Stimulated activated CD8-positive, alpha-beta memory T cell treated with anti-CD3 and anti-CD28 coated beads, Interleukin-15, amount 100 ng/mL, for 48 hours (primary cell): ENCODE results near the gene PGM2L1.
"Not testable (repeated sequence)": the region's sequence is repeated elsewhere in the genome, so short reads cannot be mapped to it uniquely, and the experiment has no call there.

ENCODE experiments used
- DNase-seq, 2 donors: peaks; one replicate each; pipeline ENCODE4 v3.0.0-alpha.2; 2020; ENCODE audit warnings: low read depth in 2 of 2

The PGM2L1 gene

DNA sequence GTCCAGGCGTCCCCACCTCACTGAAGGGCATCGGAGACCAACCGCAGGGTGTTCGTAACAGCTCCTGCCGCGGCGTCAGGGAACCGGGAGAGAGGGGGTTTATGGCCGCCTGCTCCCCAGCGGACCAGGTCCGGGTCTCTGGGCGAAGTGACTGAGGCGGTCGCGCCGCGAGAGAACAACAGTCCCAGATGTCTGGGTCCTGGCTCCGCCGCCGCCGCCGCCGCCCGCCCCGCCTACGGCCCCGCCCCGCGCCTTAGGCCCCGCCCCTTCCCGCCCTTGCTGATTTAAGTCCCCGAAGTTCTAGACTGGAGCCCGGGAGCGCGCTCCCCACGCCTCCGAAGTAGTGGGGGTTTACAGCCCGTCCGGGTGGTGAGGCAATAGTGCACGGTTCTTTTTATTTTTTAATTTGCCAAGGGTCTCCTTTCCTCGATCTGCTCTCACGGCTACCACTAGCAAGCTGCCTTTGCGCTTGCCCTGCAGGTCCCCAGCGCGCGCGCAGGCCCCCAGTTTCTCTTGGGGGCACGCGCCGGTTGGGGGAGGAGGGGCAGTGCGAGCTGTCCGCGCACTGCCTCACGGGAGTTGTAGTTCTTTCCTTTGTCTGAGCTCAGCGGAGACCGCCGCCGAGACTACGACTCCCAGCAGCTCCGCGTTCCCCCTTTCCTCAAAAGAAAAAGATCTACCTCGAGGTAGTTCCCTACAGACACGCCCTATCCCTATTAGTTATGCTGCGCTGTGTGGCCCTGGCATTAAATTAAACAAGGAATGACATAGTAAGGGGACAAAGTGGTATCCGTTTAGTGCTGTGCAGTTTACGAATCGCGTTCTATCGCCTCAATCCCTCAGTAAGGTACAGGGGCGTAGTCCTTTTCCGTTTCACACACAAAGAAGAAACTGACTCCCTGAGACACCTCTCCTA, at the start of gene PGM2L1:
Gene PGM2L1, minus strand, starts transcription at position 190 of the 916 bp plus-strand sequence. CDS start 272 bp downstream, outside the sequence.
- peak; percentile 87 to 91 for DNase-seq

DNA sequence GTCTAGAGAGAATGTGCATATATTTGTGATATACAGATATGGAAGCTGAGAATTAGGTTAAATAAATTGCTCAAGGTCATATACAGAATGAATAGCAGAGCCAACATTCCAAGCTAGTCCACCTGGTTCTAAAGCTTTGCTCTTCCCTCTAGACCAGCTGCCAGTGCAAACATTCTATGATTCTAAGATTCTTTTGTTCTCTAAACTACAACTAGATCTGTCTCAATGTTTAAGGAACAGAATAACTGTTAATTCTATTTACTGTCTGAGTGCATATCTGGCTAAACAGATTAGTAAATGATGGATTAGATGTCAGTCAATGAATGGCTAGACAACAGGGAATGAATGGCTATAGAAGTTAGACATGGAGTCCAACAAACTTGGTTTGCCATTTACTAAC, 49.5 kb upstream of the PGM2L1 start:
- no peak for DNase-seq

DNA sequence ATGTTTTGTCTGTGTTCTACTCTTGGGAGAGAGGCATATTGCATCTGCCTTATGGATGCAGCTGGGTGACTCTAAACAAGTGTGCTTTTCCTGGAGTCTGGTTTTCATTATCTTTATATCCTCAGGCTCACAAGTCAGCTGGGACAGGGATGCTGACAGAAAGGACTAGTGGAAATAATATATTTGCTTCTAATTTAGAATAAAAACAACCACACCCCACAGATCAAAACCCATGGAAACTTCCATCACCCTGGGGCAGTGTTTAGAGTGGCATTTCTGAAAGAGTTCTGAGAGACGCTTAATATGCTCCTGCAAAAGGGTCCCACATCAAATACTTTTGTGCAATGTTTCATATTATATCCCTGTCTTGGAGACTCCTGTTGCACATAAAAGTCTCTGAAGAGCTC, 48.3 kb upstream of the PGM2L1 start:
- no peak for DNase-seq

- no peak for DNase-seq
These were observed 46.1 kb upstream of the PGM2L1 start for GRCh38 chr11:74444173-74444826.

DNA sequence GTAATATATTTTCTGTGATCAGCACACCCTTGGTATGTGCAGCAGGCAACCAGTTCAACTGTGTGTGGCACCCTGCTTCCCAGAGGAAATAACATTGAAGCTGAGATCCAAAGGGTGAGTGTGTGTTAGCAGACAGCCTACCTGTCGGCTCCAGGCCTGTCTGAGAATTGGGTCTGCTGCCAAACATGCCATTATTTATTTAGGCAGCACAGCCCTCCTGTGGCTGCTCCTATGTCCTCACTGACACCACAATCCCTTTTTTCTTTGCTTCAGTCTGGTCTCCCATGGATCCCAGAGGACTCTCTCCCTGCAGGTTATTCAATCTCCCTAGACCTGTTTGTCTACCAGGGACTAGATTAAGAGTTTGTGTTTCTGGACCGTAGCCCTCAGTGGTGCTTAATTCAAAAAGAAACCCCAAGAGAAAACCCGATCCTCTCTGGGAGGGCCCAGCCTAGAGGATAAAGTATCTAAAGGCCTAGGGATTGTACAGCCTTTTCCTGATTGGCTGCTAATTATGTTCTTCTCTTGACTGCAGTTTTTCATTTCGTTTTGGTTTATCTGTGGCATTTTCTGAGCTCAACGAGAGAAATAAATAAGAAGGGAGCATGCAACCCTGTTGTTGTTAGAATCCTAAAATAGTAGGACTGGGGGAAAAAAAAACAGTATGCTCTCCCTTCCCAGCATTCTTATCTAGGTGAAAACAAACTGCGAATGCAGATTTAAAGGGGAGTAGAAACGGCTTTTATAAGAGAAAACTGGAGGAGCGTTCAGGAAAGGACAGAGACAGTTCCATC, 45.0 kb upstream of the PGM2L1 start:
- DNase-seq = no peak

GRCh38 chr11:74442636-74443035, 44.4 kb upstream of the PGM2L1 start:
- no peak for DNase-seq

GRCh38 chr11:74438681-74439080, 40.4 kb upstream of the PGM2L1 start:
- no peak for DNase-seq

DNA sequence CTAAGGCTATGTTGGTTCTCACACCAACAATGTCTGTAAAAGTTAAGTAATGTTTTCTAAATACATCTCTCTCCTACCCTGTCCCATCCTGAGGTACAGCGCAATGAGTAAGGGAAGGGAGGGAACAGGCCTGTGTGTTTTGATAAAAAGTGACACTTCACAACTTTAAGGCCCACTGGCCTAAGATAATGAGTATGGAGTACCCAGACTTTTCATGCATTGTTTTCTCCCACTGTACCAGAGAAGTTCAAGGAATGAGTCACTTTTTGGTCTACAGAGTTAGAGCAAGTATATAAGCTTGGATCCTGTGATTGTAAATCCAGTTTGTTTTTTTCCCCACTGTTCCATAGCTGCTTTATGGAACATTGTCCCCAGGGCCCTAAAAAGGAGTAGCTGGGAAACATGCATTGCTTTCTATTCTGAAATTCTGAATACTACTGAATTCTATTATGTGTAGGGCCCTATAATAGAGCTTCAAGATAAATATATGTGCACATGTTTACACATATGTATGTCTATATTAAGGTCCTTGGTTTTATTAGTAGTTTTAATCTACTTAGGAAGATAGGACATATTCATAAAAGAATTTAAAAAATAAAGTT, 39.3 kb upstream of the PGM2L1 start:
- no peak for DNase-seq

DNA sequence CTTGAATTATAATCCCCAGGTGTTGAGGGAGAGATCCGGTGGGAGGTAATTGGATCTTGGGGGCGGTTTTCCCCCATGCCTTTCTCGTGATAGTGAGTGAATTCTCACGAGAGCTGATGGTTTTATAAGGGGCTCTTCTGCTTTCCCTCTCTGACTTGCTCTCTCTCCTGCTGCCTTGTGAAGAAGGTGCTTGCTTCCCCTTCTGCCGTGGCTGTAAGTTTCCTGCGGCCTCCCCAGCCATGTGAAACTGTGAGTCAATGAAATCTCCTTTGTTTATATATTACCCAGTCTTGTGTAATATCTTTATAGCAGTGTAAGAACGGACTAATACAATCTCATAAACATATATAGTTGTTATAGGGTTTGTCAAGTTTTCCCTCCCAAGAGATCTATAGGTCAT, 36.3 kb upstream of the PGM2L1 start:
- no peak for DNase-seq

DNA sequence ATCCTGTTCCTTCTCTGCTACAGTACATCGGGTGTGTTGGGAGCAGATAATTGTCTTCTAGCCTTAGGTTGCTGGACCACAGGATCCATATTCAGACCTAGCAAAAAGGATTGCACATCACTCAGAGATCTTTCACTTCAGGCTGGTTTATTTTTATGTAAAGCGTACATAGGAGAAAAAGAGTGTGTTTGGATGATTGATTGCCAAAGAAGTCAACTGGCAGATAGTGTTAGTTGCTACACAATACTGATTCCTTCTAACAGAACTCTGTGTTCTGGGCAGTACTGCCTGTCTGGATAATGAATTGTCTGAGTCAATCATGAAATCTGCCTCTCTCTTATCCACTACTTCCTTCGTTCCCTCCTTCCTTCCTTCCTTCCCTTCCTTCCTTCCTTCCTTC, 31.0 kb upstream of the PGM2L1 start:
- DNase-seq = no peak

- no peak for DNase-seq
These were observed 29.2 kb upstream of the PGM2L1 start for GRCh38 chr11:74427384-74427886.

DNA sequence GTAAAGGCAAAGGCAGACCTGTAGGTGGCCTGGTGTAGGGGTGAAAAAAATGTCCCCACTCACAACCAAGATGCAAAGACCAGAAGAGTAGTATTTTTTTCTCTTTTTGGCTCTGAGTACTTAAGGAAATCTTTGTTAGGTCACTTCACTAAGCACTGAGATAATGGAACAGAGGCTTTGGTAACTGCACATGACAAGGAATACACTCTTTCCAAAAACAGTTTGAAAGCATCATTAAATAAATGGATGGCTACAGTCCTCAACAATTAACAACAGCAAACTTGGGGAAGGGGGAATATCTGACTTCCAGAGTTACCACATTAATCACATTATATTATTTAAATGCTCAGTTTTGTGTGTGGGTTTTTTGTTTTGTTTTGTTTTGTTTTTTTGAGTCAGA, 26.9 kb upstream of the PGM2L1 start:
- DNase-seq = no peak

DNA sequence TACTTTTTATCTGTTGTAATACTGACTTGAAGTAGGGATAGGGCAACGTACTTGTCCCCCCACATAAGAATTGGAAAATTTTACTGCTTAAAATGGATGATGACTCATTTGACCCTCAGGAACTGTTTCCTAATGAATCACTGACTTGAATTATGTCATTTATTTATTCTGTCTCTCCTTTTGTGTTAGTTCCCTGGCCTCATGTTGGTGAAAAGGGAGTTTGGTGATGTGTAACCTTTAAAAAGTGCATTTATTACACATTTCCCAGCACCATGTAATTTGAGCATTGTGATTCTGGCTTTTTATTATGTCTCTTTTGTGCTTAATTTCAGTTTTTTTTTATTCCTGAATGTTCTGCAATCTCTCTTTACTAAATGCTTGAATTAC, 20.3 kb upstream of the PGM2L1 start:
- no peak for DNase-seq

GRCh38 chr11:74417860-74418508, 19.8 kb upstream of the PGM2L1 start:
- no peak for DNase-seq

DNA sequence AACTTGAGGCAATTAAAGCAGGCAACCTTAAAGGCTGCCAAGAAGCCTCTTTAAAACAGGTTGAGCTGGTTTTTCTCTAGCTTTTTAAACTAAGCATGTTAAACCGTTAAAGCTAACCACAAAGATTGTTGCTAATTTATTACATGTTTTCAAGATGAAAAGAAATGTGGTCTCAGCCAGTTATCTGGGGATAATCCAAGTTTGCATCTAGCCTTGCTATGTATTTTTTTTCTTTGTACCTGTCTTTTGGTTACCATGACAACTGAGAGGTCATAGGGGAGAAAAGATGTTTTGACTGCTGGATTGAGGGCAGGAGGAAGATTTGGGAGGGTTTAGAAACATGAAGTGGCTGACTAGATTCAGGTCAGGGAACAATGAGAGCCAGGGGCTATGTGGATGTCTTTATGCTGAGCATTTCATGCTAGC, 19.2 kb upstream of the PGM2L1 start:
- DNase-seq = no peak

- DNase-seq = not testable (repeated sequence)
These were observed 18.7 kb upstream of the PGM2L1 start for GRCh38 chr11:74416974-74417373.

DNA sequence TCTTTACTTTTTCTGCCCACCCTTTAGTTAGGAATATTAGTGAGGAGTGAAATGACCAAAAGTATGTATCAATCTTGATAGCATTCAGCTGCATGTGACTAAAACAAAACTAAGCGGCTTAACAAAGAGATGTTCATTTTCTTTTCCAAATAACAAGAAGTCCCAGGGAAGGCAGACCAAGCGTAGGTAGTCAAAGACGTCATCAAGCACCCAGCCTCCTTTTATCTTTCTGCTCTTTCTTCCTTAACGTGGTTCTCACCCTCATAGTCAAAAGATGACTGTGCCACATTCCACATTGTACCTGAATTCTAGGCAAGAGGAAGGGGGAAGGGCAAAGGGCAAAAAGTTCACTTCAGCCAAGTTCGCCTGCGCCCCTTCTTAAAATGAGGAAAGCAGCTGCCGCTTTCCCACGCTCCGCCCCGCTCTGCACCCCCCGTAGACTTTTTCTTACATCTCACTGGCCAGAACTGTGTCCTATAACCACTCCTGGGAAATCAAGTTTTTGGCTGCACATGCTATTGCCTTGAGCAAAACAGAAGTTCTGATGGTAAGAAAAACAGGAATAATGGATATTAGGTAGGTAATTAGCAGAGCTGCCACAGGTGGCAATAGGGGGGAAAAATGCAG, 14.6 kb upstream of the PGM2L1 start:
- DNase-seq = no peak

- DNase-seq = no peak
These were observed 14.1 kb upstream of the PGM2L1 start for GRCh38 chr11:74412321-74412720.

- no peak for DNase-seq
These were observed 11.4 kb upstream of the PGM2L1 start for GRCh38 chr11:74409633-74410032.

DNA sequence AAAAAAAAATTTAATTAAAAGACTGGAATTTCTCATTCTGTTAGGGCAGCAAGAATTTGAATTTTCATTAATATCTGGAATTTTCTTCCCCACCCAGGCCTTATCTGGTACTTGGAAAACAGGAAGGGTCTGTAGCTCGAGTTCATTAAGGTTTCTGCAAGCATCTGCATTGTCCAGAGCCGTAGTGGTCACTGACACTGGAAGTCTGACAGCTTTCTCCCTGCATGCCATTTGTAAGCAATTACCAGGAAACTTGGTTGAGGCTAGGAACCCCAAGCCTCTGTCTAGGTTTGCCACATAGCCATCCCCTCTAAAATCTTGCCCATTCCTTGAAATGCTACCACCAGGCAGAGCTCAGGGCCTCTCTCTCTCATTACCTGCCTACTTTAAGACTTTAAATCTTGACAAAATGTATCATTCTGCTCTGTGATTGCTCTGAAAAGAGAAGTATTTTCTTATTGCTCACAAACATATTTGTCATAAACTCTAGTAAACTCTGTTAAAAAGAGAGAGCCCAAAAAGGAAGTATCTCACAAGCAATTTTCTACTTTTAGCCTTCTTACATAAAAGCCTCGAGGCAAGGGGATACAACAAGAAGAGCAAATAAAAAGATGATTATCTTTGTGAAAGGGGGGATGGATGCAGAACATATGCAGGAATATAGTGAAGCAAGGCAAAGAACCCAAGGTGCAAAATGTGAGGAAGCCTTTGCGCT, 5.5 kb upstream of the PGM2L1 start:
- DNase-seq = no peak
